ENCODE data around the gene BCL2.
"Not testable (repeated sequence)": the region's sequence is repeated elsewhere in the genome, so short reads cannot be mapped to it uniquely, and the experiment has no call there.

The BCL2 gene

GRCh38 chr18:63203497-63203896 lies 116.1 kb downstream of the BCL2 start:
- TF ChIP-seq CTCF (IDR thresholded peaks at IDR 0.05): no peak
- TF ChIP-seq ZFX (IDR thresholded peaks at IDR 0.05; ENCODE audit: borderline replicate concordance): no peak

GRCh38 chr18:63202828-63203227 lies 116.7 kb downstream of the BCL2 start:
- H3K27ac ChIP-seq: no peak overlapping the region
- TF ChIP-seq ZFX (IDR thresholded peaks at IDR 0.05; ENCODE audit: borderline replicate concordance) (no peak), CTCF (IDR thresholded peaks at IDR 0.05) (no peak)

More at GRCh38 chr18:63203497-63203896, 116.1 kb downstream of the BCL2 start:
- no peak overlapping the region for H3K27ac ChIP-seq

GRCh38 chr18:63201456-63201855 lies 118.1 kb downstream of the BCL2 start:
- H3K27ac ChIP-seq: not testable (repeated sequence)

GRCh38 chr18:63199743-63200241 lies 119.8 kb downstream of the BCL2 start:
- H3K27ac ChIP-seq: no peak overlapping the region
- TF ChIP-seq CTCF (IDR thresholded peaks at IDR 0.05) (no peak), ZFX (IDR thresholded peaks at IDR 0.05; ENCODE audit: borderline replicate concordance) (no peak)

GRCh38 chr18:63198868-63199742 lies 120.5 kb downstream of the BCL2 start:
- TF ChIP-seq CTCF (IDR thresholded peaks at IDR 0.05) (no peak), ZFX (IDR thresholded peaks at IDR 0.05; ENCODE audit: borderline replicate concordance) (no peak)
- H3K27ac ChIP-seq: no peak overlapping the region

- no peak for TF ChIP-seq ZFX (IDR thresholded peaks at IDR 0.05; ENCODE audit: borderline replicate concordance)
- TF ChIP-seq CTCF (IDR thresholded peaks at IDR 0.05): no peak
- H3K27ac ChIP-seq: no peak overlapping the region
These were observed 121.3 kb downstream of the BCL2 start for GRCh38 chr18:63198098-63198760.

- no peak overlapping the region for H3K27ac ChIP-seq
These were observed 122.2 kb downstream of the BCL2 start for GRCh38 chr18:63197246-63197869.

More at GRCh38 chr18:63197246-63197869, 122.2 kb downstream of the BCL2 start:
- TF ChIP-seq CTCF (IDR thresholded peaks at IDR 0.05): no peak
- TF ChIP-seq ZFX (IDR thresholded peaks at IDR 0.05; ENCODE audit: borderline replicate concordance): no peak
